ENCODE data around the gene SH2B3.
"Not testable (repeated sequence)": the region's sequence is repeated elsewhere in the genome, so short reads cannot be mapped to it uniquely, and the experiment has no call there.

SH2B3 gene

GRCh38 chr12:111405859-111406473, at the start of gene SH2B3:
Gene SH2B3, plus strand, starts transcription at chr12:111405923. Its CDS starts 12,223 bp downstream, at chr12:111418146.
- DNase-seq (ENCODE audit: low read depth, low spot score): no peak

- DNase-seq (ENCODE audit: low read depth, low spot score): no peak
Observed at GRCh38 chr12:111359231-111359913, 46.4 kb upstream of the SH2B3 start.

GRCh38 chr12:111359914-111360276, 45.8 kb upstream of the SH2B3 start:
- DNase-seq (ENCODE audit: low read depth, low spot score): no peak

- DNase-seq (ENCODE audit: low read depth, low spot score): no peak
Observed at GRCh38 chr12:111360325-111360930, 45.3 kb upstream of the SH2B3 start.

- DNase-seq (ENCODE audit: low read depth, low spot score): no peak
Observed at GRCh38 chr12:111361073-111361716, 44.5 kb upstream of the SH2B3 start.

GRCh38 chr12:111361717-111362576, 43.8 kb upstream of the SH2B3 start:
- DNase-seq (ENCODE audit: low read depth, low spot score): no peak

- DNase-seq (ENCODE audit: low read depth, low spot score): no peak
Observed at GRCh38 chr12:111362687-111363475, 42.8 kb upstream of the SH2B3 start.

- no peak for DNase-seq (ENCODE audit: low read depth, low spot score)
Observed at GRCh38 chr12:111363578-111363977, 42.1 kb upstream of the SH2B3 start.

- no peak for DNase-seq (ENCODE audit: low read depth, low spot score)
Observed at GRCh38 chr12:111366075-111366474, 39.6 kb upstream of the SH2B3 start.

- DNase-seq (ENCODE audit: low read depth, low spot score): no peak
Observed at GRCh38 chr12:111366583-111366982, 39.1 kb upstream of the SH2B3 start.

- DNase-seq (ENCODE audit: low read depth, low spot score): no peak
Observed at GRCh38 chr12:111367661-111368221, 38.0 kb upstream of the SH2B3 start.

GRCh38 chr12:111368291-111368787, 37.4 kb upstream of the SH2B3 start:
- DNase-seq (ENCODE audit: low read depth, low spot score): no peak

GRCh38 chr12:111368788-111369495, 36.8 kb upstream of the SH2B3 start, which contains the start of gene PHETA1:
Gene PHETA1, minus strand, starts transcription at chr12:111369095. Its CDS starts 5,668 bp downstream, at chr12:111363427.
- DNase-seq (ENCODE audit: low read depth, low spot score): peak; percentile 51

- no peak for DNase-seq (ENCODE audit: low read depth, low spot score)
Observed at GRCh38 chr12:111369496-111370220, 36.1 kb upstream of the SH2B3 start.

GRCh38 chr12:111373231-111373630, 32.5 kb upstream of the SH2B3 start:
- not testable (repeated sequence) for DNase-seq (ENCODE audit: low read depth, low spot score)

- no peak for DNase-seq (ENCODE audit: low read depth, low spot score)
Observed at GRCh38 chr12:111377440-111377839, 28.3 kb upstream of the SH2B3 start.

- no peak for DNase-seq (ENCODE audit: low read depth, low spot score)
Observed at GRCh38 chr12:111379942-111380554, 25.7 kb upstream of the SH2B3 start.

GRCh38 chr12:111384596-111384995, 21.1 kb upstream of the SH2B3 start:
- no peak for DNase-seq (ENCODE audit: low read depth, low spot score)

Data from smooth muscle cell of the brain vasculature (primary cell).